ENCODE measurements around the gene HK1. TPM values are rescaled to one million over a fixed set of nuclear protein-coding genes. Genes with fewer than 3 reads are reported as not detected.

Gene HK1
- total RNA-seq, 1 donor from 2014 or later = 219 TPM

- no peak for DNase-seq
- Histone ChIP-seq H3K4me3 (no peak overlapping the region), H3K4me1 (peaks cover 25% of the 10 kb centered on the region), H3K9me3 (replicated peaks) (no peaks in the 10 kb centered on the region), H3K27me3 (ENCODE audit: low read depth) (no peaks in the 10 kb centered on the region), H3K27ac (replicated peaks) (no peak overlapping the region), H3K36me3 (peaks cover 8% of the 10 kb centered on the region)
- intact Hi-C loops (cut with micrococcal nuclease) = no loop called here
- no peak for TF ChIP-seq CTCF (IDR thresholded peaks at IDR 0.05; ENCODE audit: borderline replicate concordance)
Observed at GRCh38 chr10:69351589-69351988, 73.3 kb downstream of the HK1 start.

GRCh38 chr10:69352569-69353264 is 74.4 kb downstream of the HK1 start:
- intact Hi-C loops (cut with micrococcal nuclease) = no loop called here
- Histone ChIP-seq H3K36me3 (peaks cover 8% of the 10 kb centered on the region), H3K9me3 (replicated peaks) (no peaks in the 10 kb centered on the region), H3K4me3 (no peak overlapping the region), H3K27me3 (ENCODE audit: low read depth) (no peaks in the 10 kb centered on the region), H3K4me1 (peaks cover 19% of the 10 kb centered on the region), H3K27ac (replicated peaks) (no peak overlapping the region)
- TF ChIP-seq CTCF (IDR thresholded peaks at IDR 0.05; ENCODE audit: borderline replicate concordance) = no peak
- no peak for DNase-seq

- Histone ChIP-seq H3K9me3 (replicated peaks) (no peaks in the 10 kb centered on the region), H3K36me3 (peaks cover 8% of the 10 kb centered on the region), H3K4me3 (no peak overlapping the region), H3K27ac (replicated peaks) (no peak overlapping the region), H3K4me1 (peaks cover 23% of the 10 kb centered on the region), H3K27me3 (ENCODE audit: low read depth) (no peaks in the 10 kb centered on the region)
- no peak for DNase-seq
- no peak for TF ChIP-seq CTCF (IDR thresholded peaks at IDR 0.05; ENCODE audit: borderline replicate concordance)
- intact Hi-C loops (cut with micrococcal nuclease) = no loop called here
Observed at GRCh38 chr10:69353977-69354635, 75.8 kb downstream of the HK1 start.

- Histone ChIP-seq H3K27me3 (ENCODE audit: low read depth) (no peaks in the 10 kb centered on the region), H3K4me1 (peaks cover 34% of the 10 kb centered on the region), H3K9me3 (replicated peaks) (no peaks in the 10 kb centered on the region), H3K4me3 (no peak overlapping the region), H3K36me3 (peaks cover 6% of the 10 kb centered on the region), H3K27ac (replicated peaks) (no peak overlapping the region)
- DNase-seq = no peak
- TF ChIP-seq CTCF (IDR thresholded peaks at IDR 0.05; ENCODE audit: borderline replicate concordance) = no peak
- intact Hi-C loops (cut with micrococcal nuclease) = no loop called here
Observed at GRCh38 chr10:69356187-69356586, 77.9 kb downstream of the HK1 start.

- H3K27me3 ChIP-seq (ENCODE audit: low read depth) = no peaks in the 10 kb centered on the region
- TF ChIP-seq CTCF (IDR thresholded peaks at IDR 0.05; ENCODE audit: borderline replicate concordance) = peak; percentile 14
- no peak for DNase-seq
- H3K27ac ChIP-seq (replicated peaks) = no peak overlapping the region
- H3K9me3 ChIP-seq (replicated peaks) = no peaks in the 10 kb centered on the region
- peaks cover 54% of the 10 kb centered on the region for H3K4me1 ChIP-seq
- H3K4me3 ChIP-seq = no peak overlapping the region
- no peaks in the 10 kb centered on the region for H3K36me3 ChIP-seq
- intact Hi-C loops (cut with micrococcal nuclease) = no loop called here
Observed at GRCh38 chr10:69358148-69358795, 80.0 kb downstream of the HK1 start.
